Parathyroid adenoma (tissue), 2 donors: ENCODE data around the gene CRY2.

Source experiments
- H2AFZ ChIP-seq: fragments of 300-600 bp; sonication (generic); one replicate; pipeline ENCODE4 v1.7.0; 2017; ENCODE audit warnings: antibody characterized with exemption, mild to moderate bottlenecking
- H3K27ac ChIP-seq: fragments of 300-600 bp; sonication (generic); one replicate; pipeline ENCODE4 v1.7.0; 2017
- H3K27me3 ChIP-seq: fragments of 300-600 bp; sonication (generic); one replicate; pipeline ENCODE4 v1.7.0; 2017; ENCODE audit warnings: low read length; ENCODE audit not compliant: control insufficient read depth, insufficient read depth
- H3K36me3 ChIP-seq: fragments of 300-600 bp; sonication (generic); one replicate; pipeline ENCODE4 v1.7.0; 2017; ENCODE audit warnings: low read length; ENCODE audit not compliant: control insufficient read depth, insufficient read depth
- H3K4me1 ChIP-seq: fragments of 300-600 bp; sonication (generic); one replicate; pipeline ENCODE4 v1.7.0; 2017; ENCODE audit warnings: control low read depth
- H3K4me2 ChIP-seq: fragments of 300-600 bp; sonication (generic); one replicate; pipeline ENCODE4 v1.7.0; 2017; ENCODE audit warnings: low read length
- H3K4me3 ChIP-seq: fragments of 300-600 bp; sonication (generic); one replicate; pipeline ENCODE4 v1.7.0; 2017; ENCODE audit warnings: low read depth, low read length
- H3K79me2 ChIP-seq: fragments of 300-600 bp; sonication (generic); one replicate; pipeline ENCODE4 v1.7.0; 2017; ENCODE audit warnings: control low read depth
- H3K9ac ChIP-seq: fragments of 300-600 bp; sonication (generic); one replicate; pipeline ENCODE4 v1.7.0; 2017; ENCODE audit warnings: mild to moderate bottlenecking
- H3K9me3 ChIP-seq: fragments of 300-600 bp; sonication (generic); one replicate; pipeline ENCODE4 v1.7.0; 2017; ENCODE audit warnings: low read length; ENCODE audit not compliant: control insufficient read depth
- CTCF ChIP-seq: fragments of 300-600 bp; sonication (generic); IDR thresholded peaks from one replicate; pipeline ENCODE4 v1.7.0; 2017; ENCODE audit warnings: antibody characterized with exemption, mild to moderate bottlenecking
- donor health status: primary hyperparathyroidism.

CRY2 gene

DNA sequence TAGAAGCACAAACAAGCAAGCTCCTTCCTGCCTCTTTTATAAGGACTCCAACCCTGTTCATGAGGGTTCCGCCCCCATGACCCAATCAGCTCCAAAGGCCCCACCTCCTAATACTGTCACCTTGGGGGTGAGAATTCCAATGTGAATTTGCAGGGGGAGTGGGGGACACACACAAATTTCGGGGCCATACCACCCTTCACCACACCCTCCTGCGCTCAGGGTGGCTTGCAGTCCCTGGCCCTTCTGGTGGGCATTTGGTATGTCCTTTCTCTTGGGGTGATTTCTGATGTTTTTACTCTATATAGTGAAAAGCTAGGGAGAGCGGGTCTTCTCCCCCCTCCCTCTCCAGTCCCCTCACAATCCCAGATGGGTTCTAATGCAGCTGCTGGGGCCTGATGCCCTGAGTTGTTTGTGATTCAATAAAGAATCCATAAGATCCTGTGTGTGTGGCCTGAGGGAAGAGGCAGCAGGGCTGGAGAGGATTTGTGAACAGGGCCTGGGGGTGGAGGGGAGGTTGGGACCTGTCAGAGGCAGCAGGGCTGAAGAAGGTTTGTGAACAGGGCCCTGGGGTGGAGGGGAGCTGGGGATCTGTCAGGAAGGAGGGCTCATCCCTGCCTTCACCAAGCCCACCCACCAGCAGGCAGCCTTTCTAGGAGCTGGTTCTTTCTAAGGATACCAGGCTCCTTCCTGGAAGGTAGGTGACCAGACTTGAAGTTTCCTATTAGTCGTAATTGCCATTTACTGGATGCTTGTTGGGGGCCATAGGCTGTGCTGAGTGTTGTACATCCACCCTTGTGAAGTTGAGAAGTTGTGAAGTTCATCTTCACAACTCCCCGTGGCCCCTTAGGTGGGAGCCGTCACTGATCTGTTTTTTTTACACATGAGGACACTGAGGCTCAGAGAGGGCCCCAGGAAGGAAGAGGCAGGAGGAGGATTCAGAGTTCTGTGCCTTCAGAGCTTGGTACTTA is 34.4 kb upstream of the CRY2 start:
- Histone ChIP-seq H3K9me3 (no peaks in the 10 kb centered on the region), H3K9ac (no peak overlapping the region), H2AFZ (no peak overlapping the region), H3K27ac (no peak overlapping the region), H3K79me2 (no peaks in the 10 kb centered on the region), H3K4me1 (no peaks in the 10 kb centered on the region), H3K4me2 (no peak overlapping the region), H3K4me3 (no peak overlapping the region), H3K27me3 (no peaks in the 10 kb centered on the region), H3K36me3 (no peaks in the 10 kb centered on the region)
- no peak for TF ChIP-seq CTCF

GRCh38 chr11:45815747-45816146 is 31.5 kb upstream of the CRY2 start:
- no peaks in the 10 kb centered on the region for H3K9me3 ChIP-seq
- no peaks in the 10 kb centered on the region for H3K36me3 ChIP-seq
- H2AFZ ChIP-seq, result no peak overlapping the region
- H3K4me1 ChIP-seq, result no peaks in the 10 kb centered on the region
- H3K9ac ChIP-seq, result no peak overlapping the region
- no peak for TF ChIP-seq CTCF
- H3K4me3 ChIP-seq, result no peak overlapping the region
- H3K4me2 ChIP-seq, result no peak overlapping the region
- H3K79me2 ChIP-seq, result no peaks in the 10 kb centered on the region
- no peak overlapping the region for H3K27ac ChIP-seq
- no peaks in the 10 kb centered on the region for H3K27me3 ChIP-seq

DNA sequence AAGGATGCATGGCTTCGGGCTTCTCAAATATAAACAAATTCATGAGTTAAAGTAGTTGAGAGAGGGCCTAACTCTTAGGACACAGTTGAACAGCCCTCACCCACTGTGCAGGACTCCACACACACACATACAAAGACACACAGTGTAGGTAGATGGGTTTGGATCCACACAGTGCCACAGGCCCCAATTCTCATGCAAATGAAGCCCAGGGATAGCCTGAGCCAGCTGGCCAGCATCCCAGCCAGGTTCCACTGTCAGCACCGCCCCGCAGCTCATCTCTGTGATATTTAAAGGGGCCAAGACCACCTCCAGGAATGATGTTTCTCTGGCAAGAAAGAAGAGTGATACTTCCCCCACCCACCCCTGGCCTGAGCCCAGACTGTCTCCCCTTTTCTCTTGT is 30.7 kb upstream of the CRY2 start:
- Histone ChIP-seq H3K27ac (no peak overlapping the region), H3K4me2 (no peak overlapping the region), H3K9me3 (no peaks in the 10 kb centered on the region), H3K4me1 (no peaks in the 10 kb centered on the region), H2AFZ (no peak overlapping the region), H3K79me2 (no peaks in the 10 kb centered on the region), H3K36me3 (no peaks in the 10 kb centered on the region), H3K27me3 (no peaks in the 10 kb centered on the region), H3K4me3 (no peak overlapping the region), H3K9ac (no peak overlapping the region)
- TF ChIP-seq CTCF, result no peak

DNA sequence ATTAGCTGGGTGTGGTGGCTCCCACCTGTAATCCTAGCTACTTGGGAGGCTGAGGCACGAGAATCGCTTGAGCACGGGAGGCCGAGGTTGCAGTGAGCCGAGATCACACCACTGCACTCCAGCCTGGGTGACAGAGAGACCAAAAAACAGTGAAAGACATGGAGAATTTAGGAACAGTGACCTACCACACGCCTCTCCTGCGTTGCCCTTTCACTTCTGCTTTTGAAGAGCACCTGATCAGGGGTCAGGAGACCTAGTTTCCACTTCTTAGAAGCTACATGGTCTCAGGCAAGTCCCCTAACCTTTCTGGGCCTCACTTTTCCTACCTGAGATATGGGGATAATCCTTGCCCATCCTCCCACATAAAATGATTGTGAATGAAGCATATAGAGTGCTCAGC is 30.1 kb upstream of the CRY2 start:
- H3K9ac ChIP-seq, result no peak overlapping the region
- H3K4me1 ChIP-seq, result no peaks in the 10 kb centered on the region
- no peak overlapping the region for H3K4me2 ChIP-seq
- no peaks in the 10 kb centered on the region for H3K36me3 ChIP-seq
- no peak overlapping the region for H3K4me3 ChIP-seq
- no peak overlapping the region for H3K27ac ChIP-seq
- TF ChIP-seq CTCF, result no peak
- no peaks in the 10 kb centered on the region for H3K79me2 ChIP-seq
- no peaks in the 10 kb centered on the region for H3K9me3 ChIP-seq
- no peak overlapping the region for H2AFZ ChIP-seq
- no peaks in the 10 kb centered on the region for H3K27me3 ChIP-seq
